GM19395 (cell line): Measurements from ENCODE around the gene CFAP99.
"Not testable (repeated sequence)": the region's sequence is repeated elsewhere in the genome, so short reads cannot be mapped to it uniquely, and the experiment has no call there.

ENCODE experiments used
- ATAC-seq: cut with Tn5 transposase; IDR thresholded peaks from one replicate; pipeline ENCODE4 v1.9.1; 2021; ENCODE audit warnings: mild to moderate bottlenecking, moderate library complexity; ENCODE audit not compliant: unreplicated experiment

CFAP99 gene

DNA sequence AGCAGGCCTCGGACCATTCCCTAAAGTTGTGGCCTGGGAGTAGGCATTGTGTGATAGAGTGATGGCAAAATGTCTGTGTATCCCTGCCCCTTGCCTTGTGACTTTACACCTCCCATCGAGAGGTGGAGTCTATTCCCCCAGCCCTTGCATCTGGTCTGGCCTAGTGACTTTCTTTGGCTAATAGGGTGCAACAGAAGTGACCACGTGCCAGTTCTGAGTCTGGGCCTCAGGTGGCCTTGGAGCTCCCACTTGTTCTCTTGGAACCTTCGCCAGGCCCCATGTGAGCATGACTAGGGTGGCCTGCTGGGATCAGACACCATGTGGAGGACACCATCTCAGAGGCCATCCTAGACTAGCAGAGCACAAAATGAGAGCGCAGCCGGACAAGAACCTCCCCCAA, 46.3 kb downstream of the CFAP99 start:
- ATAC-seq, result no peak

DNA sequence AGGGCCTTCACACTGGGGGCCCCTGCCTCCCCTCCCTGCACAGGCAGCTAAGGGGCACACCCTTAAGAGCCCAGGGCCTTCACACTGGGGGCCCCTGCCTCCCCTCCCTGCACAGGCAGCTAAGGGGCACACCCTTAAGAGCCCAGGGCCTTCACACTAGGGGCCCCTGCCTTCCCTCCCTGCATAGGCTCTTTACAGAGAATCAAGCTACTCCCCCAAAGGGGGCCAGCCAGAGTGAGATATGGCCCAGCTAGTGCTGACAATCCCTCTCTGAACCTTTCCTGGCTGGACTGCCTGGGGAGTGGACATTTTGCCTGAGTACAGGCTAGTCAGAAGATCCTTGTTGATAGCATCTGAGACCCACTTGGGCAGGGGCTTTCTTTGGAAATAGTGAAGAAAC, 46.8 kb downstream of the CFAP99 start:
- ATAC-seq, result not testable (repeated sequence)

DNA sequence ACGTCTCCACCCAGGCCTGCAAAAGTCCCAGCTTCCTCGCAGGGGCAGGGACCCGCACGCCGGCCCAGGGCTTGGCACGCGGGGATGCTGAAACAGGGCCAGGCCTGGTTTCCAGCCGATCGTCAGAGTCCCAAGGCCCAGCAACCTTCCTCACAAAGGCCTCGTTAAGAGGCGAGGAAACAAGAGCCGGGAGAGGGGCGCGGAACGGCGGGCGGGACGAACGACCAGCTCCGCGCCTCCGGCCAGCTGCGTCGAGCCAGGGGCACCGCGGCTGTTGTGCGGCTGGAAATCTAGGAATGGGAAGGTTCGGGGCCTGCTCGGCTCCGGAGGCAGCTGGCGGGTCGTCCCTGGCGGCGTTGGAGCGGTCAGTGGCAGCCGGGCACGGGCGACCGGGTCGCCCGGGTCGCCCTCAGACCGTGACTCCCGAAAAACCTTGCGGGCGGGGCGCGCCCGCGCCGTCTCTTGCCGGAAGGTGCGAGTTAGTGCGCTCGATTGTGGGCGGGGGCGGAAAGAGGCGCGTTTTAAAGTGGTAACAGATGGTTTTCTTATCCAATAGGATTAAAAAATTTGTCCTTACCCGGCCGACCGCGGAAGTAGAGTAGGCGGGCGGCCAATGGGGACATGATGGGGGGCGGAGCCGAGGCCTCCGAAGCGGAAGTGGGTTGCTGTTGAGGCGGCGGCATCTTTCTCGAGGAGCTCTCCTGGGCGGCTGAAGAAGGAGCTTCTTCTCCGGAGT, 49.9 kb downstream of the CFAP99 start, which contains the start of gene RNF4:
RNF4 (plus strand) TSS at position 651 of the 736 bp plus-strand sequence. CDS start 21,388 bp downstream, outside the sequence.
- peak; percentile 81 for ATAC-seq

DNA sequence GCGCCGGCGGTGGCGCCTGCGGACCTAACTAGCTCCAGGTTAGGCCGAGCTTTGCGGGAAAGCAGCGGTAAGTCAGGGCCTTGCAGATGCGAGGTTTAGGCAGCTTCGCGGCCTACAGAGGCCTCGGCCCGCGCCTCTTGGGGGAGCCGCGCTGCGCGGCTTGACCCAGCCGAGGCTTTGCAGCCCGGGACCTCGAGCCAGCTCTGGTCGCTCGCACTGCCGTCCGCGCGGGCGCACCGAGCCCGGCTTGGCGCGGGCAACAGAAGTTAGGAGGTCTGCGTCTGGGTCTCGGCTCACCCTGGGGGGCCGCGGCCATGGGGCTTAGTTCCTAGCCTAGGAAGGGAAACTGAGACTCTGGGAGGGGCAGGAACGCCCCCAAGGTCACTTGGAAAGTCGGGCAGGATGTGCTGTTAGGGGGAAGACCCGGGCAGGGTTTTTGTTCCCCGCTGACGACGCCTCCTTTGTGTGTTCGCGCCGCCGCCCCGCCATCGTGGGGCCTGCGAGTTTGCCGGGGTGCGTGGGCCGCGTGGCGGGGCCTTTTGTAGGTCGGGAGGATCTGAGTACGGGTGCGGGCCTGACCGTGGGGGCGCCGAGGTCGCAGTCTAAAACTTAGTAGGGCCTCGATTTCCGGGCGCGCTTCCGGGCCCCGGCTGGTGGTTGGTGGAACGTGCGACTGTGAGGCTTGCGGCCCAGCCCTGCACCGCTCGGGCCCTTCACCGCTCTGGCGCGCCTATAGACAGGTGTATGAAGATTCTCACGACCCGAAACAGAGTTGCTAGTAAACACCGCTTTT, 50.6 kb downstream of the CFAP99 start:
- ATAC-seq, result peak; percentile 52

DNA sequence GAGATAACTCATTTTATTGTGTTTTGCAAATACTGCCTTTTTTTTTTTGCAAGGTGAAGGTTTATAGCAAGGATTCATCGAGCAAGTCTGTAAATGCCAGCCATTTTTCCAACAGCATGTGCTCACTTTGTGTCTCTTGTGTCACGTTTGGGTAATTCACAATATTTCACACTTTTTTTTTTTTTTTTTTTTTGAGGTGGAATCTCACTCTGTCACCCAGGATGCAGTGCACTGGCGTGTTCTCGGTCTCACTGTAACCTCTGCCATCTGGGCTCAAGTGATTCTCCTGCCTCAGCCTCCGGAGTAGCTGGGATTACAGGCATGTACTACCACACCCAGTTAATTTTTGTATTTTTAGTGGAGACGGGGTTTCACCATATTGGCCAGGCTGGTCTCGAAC, 52.0 kb downstream of the CFAP99 start:
- ATAC-seq, result no peak

DNA sequence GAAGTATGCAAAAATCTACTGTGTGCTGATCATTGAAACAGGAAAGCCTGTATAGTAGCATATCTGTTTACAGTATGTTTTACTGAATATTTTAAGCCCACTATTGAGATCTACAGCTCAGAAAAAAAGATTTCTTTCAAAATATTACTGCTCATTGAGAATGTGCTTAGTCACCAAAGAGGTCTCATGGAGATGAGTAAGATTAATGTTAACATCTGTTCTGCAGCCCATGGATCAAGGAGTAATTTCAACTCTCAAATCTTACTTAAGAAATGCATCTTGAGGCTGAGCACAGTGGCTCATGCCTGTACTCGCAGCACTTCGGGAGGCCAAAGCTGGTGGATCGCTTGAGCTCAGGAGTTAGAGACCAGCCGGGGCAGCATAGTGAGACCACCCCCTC, 53.4 kb downstream of the CFAP99 start:
- no peak for ATAC-seq

DNA sequence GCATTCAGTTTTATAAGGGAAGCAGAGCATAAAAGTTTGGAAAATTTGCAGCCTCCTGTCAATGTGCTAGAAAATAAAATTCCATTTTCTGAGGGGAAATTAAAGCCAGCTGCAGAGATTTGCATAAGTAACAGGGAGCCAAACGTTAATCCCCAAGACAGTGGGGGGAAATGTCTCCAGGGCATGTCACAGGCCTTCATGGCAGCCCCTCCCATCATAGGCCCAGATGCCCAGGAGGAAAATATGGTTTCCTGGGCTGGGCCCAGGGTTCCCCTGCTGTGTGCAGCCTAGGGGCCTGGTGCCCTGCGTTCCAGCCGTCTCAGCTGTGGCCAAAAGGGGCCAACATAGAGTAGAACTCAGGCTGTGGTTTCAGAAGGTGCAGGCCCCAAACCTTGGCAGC, 59.5 kb downstream of the CFAP99 start:
- ATAC-seq, result no peak

DNA sequence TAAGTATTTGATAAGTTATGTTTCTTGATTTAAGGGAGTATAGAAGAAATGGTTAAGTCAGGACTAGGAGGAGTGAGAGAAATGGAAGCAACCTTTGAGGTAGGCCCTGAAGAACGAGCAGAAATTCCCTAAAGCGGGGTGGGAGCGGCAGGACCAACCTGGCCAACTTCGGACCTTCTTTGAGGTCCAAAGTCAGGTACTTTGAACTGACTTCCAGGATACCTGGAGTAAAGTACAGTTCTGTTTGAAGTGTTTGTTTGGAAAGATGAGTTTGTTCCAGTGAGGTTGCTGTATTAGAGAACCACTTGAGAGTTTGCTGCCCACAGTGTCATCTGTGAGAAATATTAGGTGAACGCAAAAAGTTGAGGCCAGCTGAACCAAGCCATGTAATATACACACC, 61.9 kb downstream of the CFAP99 start:
- ATAC-seq, result no peak

DNA sequence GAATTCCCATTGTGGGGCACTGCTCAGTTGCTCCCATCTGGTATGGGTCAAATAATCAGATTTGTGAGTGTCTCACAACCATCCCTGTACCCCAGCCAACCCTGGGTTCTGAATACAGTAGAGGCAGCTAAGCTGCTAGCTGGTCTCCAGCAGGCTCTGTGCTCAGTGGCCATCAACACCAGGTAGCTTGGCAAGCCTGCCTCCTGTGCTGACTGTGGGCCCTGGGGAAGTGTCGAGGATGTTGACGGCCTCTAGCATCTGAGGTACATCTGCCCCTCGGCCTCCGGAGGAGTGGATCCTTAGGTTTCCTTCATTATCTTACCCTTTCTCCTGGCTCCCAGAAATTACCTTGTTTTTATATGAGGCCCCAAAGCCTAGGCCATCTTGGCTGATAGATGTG, 63.4 kb downstream of the CFAP99 start:
- ATAC-seq, result no peak

DNA sequence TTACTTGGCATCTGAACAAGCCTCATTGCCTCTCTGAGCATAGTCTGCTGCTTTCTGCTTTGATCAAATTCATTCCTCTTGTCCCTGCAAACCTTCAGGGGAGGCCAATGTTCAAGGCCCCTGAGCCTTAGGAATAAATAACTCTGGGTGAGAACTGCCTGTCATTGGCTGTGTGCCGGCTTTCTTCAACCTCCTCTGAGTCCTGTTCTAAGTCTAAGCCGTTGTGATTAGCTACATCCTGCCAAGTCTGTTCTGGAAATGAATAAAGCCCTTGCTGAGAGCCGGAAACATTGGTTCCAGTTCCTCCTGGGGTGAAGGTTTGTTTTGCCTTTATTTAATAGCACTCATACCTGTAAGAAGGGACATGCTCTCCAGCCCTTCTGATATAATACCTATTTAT, 63.9 kb downstream of the CFAP99 start:
- ATAC-seq, result peak; percentile 60

DNA sequence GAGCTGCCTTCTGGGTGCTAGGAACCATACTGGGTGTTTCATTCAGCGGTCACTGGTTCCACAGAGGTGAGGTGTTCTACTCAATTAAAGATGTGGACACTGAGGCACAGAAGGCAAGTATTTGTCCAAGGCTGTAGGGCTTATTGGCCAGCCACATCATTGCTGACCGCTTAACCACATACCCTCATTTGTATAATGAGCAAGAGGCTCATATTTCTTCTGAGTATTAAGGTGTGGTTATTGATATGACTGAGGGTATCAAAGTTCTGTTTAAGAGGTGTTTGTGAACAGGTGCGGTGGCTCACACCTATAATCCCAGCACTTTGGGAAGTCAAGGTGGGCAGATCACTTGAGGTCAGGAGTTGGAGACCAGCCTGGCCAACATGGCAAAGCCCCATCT, 64.5 kb downstream of the CFAP99 start:
- ATAC-seq, result peak; percentile 4

DNA sequence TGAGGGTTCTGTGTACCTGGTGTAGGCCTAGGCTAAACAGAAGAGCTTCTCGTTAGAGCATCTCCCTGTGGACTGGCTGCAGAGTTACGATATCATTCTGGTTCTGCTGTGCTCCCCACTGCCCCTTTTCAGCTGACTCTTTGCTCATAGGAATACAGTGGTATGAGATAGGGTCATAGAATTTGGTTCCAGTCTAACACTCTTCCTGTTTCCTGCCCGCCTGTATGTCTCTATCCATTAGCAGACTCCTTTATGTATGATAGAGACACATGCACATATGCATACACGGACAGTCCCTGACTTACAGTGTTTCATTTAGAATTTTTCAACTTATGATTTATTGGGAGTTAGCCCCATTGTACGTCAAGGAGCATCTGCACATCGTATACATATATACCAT, 65.4 kb downstream of the CFAP99 start:
- no peak for ATAC-seq

DNA sequence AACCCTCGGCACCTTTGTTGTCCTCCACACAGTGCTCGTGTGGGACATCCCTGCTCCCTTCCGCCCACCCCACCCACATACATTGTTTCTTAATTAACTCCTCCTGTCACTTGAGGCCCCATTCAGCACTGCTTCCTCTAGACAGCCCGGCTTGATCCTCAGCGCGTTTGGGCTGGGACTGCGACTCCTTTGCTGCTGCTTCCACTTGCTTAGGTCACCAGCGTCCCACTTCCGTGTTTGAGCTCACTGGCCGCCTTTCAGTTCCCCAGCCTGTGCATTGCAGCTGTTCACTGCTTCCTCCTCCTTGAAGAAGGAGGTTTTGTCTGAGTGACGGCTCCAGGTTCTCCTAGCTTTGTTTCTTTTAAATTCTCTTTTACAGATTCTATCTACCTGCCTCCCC, 66.2 kb downstream of the CFAP99 start:
- ATAC-seq, result peak; percentile 64

DNA sequence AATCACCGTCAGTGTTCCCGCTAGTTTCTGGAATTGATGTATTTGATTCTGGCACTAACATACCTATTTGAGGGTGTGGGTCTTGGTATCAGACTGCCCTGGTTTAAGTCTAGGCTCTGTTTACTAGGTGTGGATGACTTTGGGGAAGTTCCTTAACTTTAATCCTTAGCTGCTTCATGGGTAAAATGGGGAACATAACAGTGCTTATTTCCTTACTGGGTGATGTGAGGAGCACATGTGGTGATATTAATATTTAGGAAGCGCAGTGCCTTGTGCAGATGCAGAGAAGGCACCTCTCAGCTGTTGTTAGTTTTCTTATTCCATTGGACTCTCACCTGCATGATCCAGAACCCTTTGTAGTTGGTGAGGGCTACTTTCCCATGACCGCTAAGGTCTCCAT, 67.2 kb downstream of the CFAP99 start:
- no peak for ATAC-seq

DNA sequence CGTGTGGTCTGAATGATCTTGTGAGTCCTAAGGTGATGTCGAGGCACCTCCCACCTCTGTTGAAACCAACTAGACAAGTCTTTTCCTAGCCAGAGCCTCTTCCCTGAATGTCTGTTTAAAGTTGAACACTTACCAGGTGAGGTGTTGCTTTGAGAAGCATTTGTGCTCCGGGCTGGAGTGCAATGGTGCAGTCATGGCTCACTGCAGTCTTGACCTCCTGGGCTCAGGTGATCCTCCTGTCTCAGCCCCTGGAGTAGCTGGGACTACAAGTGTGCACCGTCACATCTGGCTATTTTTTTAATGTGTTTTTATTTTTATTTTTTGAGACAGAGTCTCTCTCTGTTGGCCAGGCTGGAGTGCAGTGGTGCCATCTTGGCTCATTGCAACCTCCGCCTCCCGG, 68.2 kb downstream of the CFAP99 start:
- ATAC-seq, result no peak

DNA sequence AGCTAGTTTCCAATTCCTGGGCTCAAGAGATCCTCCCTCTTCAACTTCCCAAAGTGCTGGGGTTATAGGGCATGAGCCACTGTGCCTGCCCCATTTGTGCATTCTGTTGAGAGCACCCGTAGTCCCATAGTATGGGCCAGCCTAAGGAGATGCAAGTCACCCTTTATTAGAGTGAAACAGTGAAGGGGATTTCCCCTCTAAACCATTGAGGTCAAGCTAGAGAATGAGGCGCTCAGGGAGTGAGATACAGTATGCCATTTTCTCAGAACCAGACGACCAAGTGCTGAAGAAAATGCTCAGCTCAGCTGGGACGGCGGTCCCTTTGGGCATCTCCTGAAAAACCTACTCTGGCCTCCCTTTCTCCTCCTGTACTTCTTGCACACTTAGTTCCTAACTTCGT, 68.9 kb downstream of the CFAP99 start:
- peak; percentile 66 for ATAC-seq

DNA sequence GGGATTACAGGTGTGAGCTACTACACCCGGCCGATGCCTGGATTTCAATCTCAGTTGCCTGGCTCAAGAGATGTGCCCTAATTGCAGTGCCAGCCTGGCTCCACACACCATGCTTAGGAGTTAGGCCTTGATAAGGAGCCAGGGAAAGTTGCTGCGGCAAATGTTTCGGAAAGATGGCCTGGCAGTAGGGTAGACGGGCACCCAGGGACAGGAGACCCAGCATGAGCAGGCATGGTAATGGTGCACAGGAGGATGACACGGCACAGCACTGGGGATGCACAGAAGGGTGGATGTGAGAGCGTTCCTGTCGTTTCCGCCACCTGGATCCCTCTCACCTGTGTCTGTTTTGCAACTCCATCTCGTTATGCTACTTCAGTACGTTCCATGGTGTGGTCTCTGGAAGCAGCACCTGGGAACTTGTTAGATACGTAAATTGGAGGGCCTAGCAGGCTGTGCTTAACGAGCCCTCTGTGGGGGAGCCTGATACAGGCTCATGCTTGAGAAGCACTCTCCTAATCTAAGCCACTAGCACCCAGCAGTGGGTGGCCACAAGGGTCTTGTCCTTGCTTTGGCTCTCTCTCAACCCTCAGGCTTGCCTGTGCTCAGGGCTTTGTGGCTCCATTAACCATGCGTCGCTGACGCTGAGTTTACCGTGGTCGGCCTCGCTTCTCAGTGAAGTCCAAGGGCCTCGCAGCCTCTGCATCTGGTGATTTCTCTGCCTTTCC, 70.5 kb downstream of the CFAP99 start:
- no peak for ATAC-seq

DNA sequence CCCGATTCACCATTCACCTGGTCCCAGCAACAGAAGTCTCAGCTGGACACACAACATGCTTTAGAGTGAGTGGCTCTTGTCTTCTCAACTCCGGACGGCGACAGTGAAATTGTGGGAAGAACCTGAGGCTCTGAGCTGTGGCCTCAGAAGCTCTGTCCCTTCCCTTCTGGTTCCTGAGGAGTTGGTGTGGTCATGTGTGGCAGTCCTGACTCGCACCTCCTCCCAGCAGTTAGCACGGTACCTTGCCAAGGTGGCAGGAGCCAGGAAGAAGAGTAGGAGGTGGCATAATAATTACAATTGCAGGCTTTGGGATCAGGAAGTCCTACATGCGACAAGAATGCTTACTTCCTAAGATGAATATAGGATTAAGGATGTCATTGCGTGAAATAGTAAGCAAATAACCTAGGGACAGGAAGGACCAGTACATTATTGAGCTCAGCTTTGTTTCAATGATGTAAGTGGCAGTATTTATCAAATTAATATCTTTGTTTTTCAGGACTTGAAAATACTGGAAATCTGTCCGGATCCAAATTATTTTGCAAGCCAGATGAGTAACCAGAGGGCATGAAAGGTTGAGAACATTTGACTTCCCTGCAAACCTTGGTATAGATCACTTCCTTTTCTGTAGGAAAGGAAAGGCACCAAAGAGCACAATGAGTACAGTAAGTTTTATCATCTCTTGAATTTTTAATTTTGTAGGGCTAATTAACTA, 71.2 kb downstream of the CFAP99 start:
- ATAC-seq, result no peak

DNA sequence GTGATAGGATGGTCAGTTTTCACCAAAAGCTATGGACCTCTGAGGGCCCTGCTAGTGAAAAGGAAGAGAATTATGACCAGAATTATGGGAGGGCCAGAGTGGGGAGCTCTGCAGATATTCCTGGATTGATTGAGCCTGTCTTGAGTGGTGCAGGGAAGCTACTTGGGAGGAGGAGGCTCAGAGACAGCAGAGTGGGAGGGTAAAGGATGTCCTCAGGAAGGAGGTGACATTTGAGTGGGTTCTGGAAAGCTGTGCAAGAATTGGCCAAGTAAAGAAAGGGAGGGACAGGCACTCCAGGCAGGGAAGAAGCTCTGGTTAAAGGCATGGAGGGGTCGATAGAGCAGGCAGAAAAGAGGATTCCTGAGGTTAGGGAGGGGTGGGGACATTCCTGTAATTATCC, 74.2 kb downstream of the CFAP99 start:
- ATAC-seq, result no peak

DNA sequence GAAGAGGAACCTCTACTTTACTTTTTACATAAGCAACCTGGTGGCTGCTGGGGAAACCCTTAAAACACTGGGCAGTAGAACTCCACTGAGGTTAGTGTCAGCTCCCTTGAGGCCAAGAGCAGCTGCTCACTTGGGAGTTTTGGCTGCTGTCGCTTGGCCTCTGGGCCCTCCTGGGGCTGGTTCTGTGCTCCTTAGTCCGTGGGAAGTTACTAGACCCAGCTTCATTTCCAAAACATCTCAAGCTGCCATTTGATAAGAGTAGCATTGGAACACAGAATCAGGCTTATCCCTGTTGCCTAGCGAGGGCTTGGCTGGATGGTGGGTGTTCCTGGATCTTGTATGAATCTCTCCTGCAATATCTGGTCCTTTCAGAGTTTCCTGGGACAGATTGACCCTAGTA, 76.2 kb downstream of the CFAP99 start:
- ATAC-seq, result no peak

DNA sequence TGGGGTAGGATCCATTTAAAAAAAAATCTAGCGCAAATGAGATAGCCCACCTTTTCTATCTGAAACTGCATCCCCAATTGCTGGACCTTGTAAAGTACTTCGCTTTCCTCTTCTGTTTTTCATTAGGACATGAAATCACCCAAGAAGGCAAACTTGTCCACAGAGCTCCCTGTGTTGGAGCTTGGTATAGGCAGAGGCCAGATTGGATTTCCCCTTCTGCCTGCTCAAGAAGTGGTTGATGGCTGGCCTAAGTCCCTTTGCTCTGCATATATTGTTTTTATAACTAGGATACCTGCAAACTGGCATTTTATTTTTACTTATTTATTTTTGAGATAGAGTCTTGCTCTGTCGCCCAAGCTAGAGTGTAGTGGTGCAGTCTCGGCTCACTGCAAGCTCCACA, 78.6 kb downstream of the CFAP99 start:
- no peak for ATAC-seq
